GM13976 (cell line): ENCODE results near the gene NHERF1.

Source experiments
- DNase-seq: peaks from one replicate; pipeline ENCODE4 v3.0.0; 2012; ENCODE audit warnings: low spot score
- CTCF ChIP-seq: IDR thresholded peaks from 2 replicates; pipeline ENCODE4 v1.5.1; 2012; ENCODE audit warnings: borderline replicate concordance, mild to moderate bottlenecking; ENCODE audit not compliant: insufficient read depth; ENCODE audit errors: extremely low read depth, missing control alignments, control extremely low read depth
- in situ Hi-C: fragments of 300-500 bp; cut with MboI; formaldehyde crosslinking; loops from one replicate; pipeline ENCODE4 v1.12.0; 2022; ENCODE audit warnings: low sequenced_read_pairs, mixed read lengths, inconsistent platforms; ENCODE audit not compliant: unreplicated experiment

Gene NHERF1

GRCh38 chr17:74786431-74787055 lies 38.1 kb downstream of the NHERF1 start:
- TF ChIP-seq CTCF, result no peak
- DNase-seq, result no peak
- in situ Hi-C loops, result no loop called here

DNA sequence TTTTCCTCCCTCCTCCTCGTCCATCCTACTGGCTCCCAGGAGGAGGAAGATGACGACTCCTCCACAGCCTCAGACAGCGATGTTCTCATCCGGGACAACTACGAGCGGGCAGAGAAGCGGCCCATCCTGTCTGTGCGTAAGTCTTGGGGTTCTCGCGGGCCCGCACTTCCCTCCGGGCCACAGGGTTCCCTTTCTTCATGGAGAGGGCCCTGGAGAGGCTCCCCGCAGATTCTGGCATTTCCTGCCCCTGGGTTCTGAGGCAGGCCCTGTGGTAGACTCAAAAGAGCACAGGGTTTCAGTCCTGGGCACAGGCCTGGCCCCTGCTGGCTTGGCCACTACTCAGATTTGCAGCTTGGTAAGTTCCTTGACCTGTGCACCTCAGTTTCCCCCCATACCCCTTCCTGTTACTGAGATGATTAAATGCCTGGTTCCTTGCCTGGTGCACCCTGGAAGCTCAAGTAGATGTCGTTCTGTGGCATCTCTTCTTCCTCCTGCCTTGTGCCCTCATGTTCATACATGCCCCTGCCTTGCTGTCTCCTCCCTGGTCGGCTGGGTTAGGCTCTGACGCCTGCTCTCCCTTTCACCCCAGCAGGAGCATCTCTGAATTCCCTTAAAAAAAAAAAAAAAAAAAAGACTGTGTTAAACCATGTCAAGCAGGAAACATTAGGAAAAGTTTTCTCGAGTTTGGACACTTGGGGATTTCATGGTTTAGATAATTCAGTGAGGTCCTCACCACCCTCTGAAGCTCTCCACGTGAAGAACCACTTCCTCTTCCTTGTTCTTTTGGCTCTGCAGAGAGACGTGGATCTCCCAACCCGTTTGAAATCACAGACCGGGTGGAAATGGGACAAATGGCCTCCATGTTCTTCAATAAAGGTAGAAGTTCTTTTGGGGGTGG lies 42.0 kb downstream of the NHERF1 start:
- no peak for DNase-seq
- TF ChIP-seq CTCF, result no peak
- in situ Hi-C loops, result loop anchor here (10.0 kb wide), 1 partner anchor 74 kb away; no protein-coding TSS in a partner anchor

GRCh38 chr17:74792586-74793105 lies 44.2 kb downstream of the NHERF1 start:
- no peak for DNase-seq
- no peak for TF ChIP-seq CTCF
- in situ Hi-C loops, result loop anchor here (10.0 kb wide), 1 partner anchor 72 kb away; no protein-coding TSS in a partner anchor

DNA sequence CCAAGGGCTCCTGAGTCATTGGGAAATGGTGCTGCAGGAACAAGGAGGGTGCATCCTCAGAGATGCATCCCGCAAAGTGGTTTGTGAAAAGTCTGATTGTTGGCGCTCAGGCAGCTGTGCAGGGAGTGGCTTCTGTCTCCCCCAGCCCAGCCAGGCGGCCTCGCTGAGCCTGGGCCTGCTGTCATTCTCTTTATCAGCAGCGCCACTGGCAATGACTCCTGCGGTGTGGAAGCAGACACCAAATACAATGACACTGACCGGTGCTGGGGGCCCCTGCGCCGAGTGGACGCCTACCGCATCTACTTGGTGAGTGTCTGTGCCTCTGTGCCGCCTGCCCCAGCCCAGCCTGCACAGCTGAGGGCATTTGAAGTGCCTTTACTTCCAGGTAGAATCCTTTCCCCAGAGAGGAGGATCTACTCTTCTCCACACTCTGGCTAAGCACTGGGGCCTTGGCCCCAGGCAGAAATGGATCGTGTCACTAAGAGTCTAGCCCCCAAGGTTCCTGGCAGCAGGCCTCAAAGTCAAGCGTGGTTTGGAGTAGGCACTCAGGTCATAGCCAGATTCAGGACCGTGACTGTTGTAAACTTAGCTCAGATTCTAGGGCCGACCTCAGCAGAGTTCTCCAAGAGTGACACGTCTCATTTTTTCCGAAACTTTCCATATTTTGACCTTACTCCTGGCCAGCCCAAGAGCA lies 47.0 kb downstream of the NHERF1 start:
- in situ Hi-C loops, result loop anchor here (10.0 kb wide), 1 partner anchor 69 kb away; no protein-coding TSS in a partner anchor
- TF ChIP-seq CTCF, result no peak
- no peak for DNase-seq

DNA sequence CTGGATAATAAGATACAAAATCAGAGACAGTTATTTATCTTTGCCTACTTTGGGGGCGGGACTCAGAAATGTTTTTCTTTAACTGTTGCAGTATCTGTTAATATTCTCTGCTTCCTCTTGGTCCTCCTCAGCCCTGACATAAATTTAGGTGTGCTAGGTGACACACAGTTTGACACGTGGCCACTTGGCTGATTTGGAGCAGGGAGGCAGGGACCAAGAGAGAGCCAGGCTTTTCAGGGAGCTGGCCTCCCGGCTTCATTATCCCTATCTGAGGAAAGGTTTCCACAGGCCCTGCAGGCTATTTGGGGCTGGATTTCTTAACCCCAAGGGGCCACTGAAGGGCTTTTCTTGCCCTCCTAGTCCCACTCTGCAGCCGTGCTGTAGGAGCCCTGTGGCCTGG lies 47.8 kb downstream of the NHERF1 start:
- in situ Hi-C loops, result loop anchor here (10.0 kb wide), 1 partner anchor 69 kb away; no protein-coding TSS in a partner anchor
- DNase-seq, result no peak
- no peak for TF ChIP-seq CTCF

DNA sequence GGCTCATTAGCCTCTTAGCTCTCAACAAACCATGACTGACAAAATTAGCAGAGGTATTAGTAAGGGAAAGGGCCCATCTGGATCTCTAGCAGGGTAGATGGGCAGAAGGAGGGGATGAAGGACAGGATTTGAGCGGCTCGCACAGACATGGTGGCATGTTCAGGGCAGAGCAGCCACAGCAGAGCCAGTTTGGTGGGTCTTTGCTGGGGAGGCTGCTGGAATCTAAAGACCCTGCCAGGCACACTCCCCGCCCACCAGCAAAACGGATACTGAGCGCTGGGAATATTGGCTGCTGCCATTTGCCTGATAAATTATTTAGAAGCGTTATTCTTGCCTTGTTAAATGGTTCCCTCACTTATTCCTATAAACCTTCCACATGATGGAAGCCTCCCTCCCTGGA lies 48.4 kb downstream of the NHERF1 start:
- TF ChIP-seq CTCF, result no peak
- no peak for DNase-seq
- in situ Hi-C loops, result loop anchor here (10.0 kb wide), 1 partner anchor 68 kb away; no protein-coding TSS in a partner anchor
